NT2/D1 (cell line): ENCODE results near the gene COLQ.

Experiments used
- DNase-seq: peaks from one replicate; pipeline ENCODE4 v3.0.0-alpha.2; 2011; ENCODE audit warnings: low read depth, low spot score
- H3K27me3 ChIP-seq: 2 replicates; pipeline ENCODE4 v1.6.0; 2011; ENCODE audit warnings: mild to moderate bottlenecking; ENCODE audit not compliant: insufficient read length, insufficient read depth
- H3K36me3 ChIP-seq: 2 replicates; pipeline ENCODE4 v1.6.1; 2011; ENCODE audit warnings: mild to moderate bottlenecking, low read length, mixed read lengths; ENCODE audit not compliant: insufficient read depth, insufficient read length
- H3K4me1 ChIP-seq: 2 replicates; pipeline ENCODE4 v1.5.1; 2011; ENCODE audit not compliant: insufficient read depth, insufficient read length
- H3K4me3 ChIP-seq: 2 replicates; pipeline ENCODE4 v1.5.1; 2011; ENCODE audit warnings: low read depth; ENCODE audit not compliant: insufficient read length
- H3K9ac ChIP-seq: 2 replicates; pipeline ENCODE4 v1.6.0; 2011; ENCODE audit warnings: low read depth; ENCODE audit not compliant: insufficient read length
- H3K9me3 ChIP-seq: 2 replicates; pipeline ENCODE4 v1.5.1; 2011; ENCODE audit warnings: mild to moderate bottlenecking, low read length; ENCODE audit not compliant: insufficient read depth
- SUZ12 ChIP-seq: IDR thresholded peaks from 2 replicates; pipeline ENCODE4 v1.6.1; 2011; ENCODE audit not compliant: insufficient read length, insufficient read depth; ENCODE audit errors: extremely low read depth
- YY1 ChIP-seq: IDR thresholded peaks from 2 replicates; pipeline ENCODE4 v1.6.1; 2011; ENCODE audit not compliant: insufficient read length, insufficient read depth
- ZNF274 ChIP-seq: IDR thresholded peaks from 2 replicates; pipeline ENCODE4 v1.6.1; 2011; ENCODE audit warnings: mild to moderate bottlenecking, low read depth, low read length

COLQ gene

DNA sequence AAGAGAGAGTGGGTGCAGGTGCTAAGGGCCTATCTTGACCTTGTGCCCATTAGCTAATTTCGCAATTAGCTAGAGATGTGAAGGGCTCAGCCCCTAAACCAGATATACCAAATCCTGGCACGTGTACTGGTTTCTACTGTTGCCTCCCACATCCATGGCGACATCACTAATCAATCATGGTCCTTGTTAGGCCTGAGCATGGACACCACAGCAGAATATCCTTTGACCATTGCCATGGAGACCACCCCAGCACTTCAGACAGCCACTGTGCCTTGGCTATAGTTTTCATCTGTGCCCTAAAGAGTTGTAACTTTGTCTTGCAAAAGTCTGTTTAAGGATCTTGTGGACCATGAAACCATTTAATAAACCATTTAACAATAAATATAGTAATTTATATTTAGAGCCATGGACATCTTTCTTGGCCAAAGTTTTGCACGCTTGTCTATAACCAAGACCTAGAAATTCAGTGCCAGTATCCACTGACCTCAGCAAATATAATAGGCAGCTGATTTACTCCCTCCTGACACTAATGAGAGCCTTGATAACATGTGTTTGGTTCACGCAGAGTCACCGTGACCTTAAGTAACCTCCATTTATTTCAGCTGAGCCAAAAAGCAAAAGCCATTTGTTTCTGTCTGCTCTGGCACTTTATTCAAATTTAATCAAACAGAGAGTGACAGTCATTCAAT lies 43.4 kb downstream of the COLQ start:
- H3K27me3 ChIP-seq = no peaks in the 10 kb centered on the region
- no peak overlapping the region for H3K4me3 ChIP-seq
- no peaks in the 10 kb centered on the region for H3K4me1 ChIP-seq
- TF ChIP-seq YY1 = no peak
- TF ChIP-seq ZNF274 = no peak
- TF ChIP-seq SUZ12 = no peak
- no peaks in the 10 kb centered on the region for H3K36me3 ChIP-seq
- H3K9me3 ChIP-seq = no peaks in the 10 kb centered on the region
- DNase-seq = no peak
- no peak overlapping the region for H3K9ac ChIP-seq

DNA sequence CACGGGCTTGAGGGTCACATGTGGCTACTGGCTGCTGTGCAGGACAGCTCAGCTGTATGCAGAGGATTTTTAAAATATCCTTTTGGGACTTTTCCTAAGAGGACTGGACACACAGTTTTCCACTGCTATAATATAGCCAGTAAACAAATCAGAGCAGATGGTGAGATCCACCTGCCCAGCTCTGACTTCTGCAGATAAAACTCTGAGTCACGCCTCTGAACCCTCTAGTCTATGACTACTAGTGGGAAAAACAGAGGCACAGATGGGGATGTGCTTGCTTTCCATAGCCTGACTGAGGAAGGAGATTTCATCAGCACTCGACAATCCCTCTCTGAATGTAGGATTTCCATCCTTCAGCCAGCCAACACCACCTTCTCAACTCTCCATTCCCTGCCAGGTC lies 45.1 kb downstream of the COLQ start:
- Histone ChIP-seq H3K9ac (no peak overlapping the region), H3K4me1 (no peaks in the 10 kb centered on the region), H3K9me3 (no peaks in the 10 kb centered on the region), H3K36me3 (no peaks in the 10 kb centered on the region), H3K27me3 (no peaks in the 10 kb centered on the region), H3K4me3 (no peak overlapping the region)
- DNase-seq = no peak
- TF ChIP-seq SUZ12 (no peak), YY1 (no peak), ZNF274 (no peak)

DNA sequence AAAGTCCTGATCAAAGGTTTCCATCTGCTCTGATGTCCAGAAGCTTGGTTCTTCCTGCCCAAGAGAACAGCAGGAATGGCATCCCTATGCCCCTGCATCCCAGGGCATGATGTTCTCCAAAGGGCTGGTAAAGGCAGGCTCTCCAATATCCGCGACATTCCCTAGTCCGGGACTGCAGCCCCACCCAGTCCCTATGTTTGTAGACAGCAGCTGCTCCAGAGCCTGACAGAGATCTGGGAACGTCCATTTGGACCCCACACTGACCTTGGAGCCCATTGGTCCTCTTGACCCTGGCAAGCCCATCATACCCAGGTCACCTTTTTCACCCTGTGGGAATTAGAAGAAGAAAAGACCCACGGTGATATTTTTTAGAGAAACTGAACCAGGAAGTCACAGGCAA lies 46.3 kb downstream of the COLQ start:
- Histone ChIP-seq H3K4me3 (no peak overlapping the region), H3K4me1 (no peaks in the 10 kb centered on the region), H3K9ac (no peak overlapping the region), H3K9me3 (no peaks in the 10 kb centered on the region), H3K36me3 (no peaks in the 10 kb centered on the region), H3K27me3 (no peaks in the 10 kb centered on the region)
- no peak for DNase-seq
- TF ChIP-seq YY1 (no peak), ZNF274 (no peak), SUZ12 (no peak)

DNA sequence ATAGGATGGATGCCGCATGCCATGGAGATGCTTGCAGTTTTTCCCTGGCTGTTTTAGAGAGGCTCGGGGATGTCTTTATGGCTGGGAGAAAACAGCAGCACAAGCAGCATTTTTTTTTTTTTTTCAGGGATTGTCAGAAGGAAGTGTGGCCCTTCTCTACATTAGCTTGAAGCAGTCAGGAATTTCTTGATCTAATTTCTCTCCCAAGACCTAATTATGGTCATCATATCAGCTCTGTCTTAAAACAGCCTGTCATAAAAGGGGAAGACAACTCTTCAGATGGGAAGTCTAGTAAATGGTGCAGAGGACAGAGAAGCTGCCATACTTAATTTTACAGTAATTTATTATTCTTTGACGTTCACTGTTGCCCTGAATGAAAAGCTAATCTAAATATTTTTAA lies 49.6 kb downstream of the COLQ start:
- Histone ChIP-seq H3K4me3 (no peak overlapping the region), H3K9ac (no peak overlapping the region), H3K36me3 (no peaks in the 10 kb centered on the region), H3K9me3 (no peaks in the 10 kb centered on the region), H3K4me1 (no peaks in the 10 kb centered on the region), H3K27me3 (no peaks in the 10 kb centered on the region)
- no peak for DNase-seq
- TF ChIP-seq ZNF274 = no peak
- no peak for TF ChIP-seq YY1
- no peak for TF ChIP-seq SUZ12

DNA sequence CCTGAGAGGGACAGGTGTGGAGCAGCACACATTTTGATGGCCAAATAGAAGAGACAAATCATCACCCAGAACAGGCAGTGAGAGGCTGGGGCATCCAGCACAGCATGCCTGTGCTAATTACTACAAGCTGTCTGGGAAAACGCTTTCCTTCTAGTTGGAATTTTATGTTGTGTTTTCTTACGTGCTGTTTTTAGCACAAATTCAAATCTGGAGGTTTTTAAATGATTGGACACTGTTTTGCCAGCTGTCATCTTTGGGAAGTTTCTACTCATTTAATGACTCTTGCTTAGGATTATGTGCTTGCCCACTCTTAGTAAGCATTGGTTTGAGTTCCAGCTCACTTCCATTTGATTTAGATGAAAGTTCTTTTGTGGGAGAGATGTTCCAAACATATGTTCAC lies 50.7 kb downstream of the COLQ start:
- no peaks in the 10 kb centered on the region for H3K27me3 ChIP-seq
- no peak for TF ChIP-seq SUZ12
- TF ChIP-seq YY1 = no peak
- no peak for TF ChIP-seq ZNF274
- DNase-seq = no peak
- no peak overlapping the region for H3K4me3 ChIP-seq
- H3K36me3 ChIP-seq = no peaks in the 10 kb centered on the region
- no peak overlapping the region for H3K9ac ChIP-seq
- no peaks in the 10 kb centered on the region for H3K9me3 ChIP-seq
- no peaks in the 10 kb centered on the region for H3K4me1 ChIP-seq

DNA sequence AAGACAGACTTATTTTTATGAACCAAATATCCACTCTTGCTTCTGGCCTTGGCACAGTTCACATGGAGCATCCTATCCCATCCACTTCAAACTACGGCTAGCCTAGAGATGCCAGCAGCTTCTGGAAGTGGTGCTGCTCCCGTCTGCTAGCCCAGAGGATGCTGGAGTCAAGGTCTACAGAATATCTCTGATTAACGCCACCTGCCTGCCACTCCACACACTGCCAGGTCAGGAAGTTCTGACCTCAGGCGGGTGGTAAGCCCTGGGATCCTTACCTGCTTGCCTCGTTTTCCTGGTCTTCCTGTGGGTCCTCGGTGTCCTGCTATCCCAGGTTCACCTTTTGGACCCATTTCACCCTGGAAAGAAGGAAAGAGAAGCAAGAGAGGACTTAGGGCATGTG lies 51.2 kb downstream of the COLQ start:
- H3K36me3 ChIP-seq = no peaks in the 10 kb centered on the region
- no peaks in the 10 kb centered on the region for H3K9me3 ChIP-seq
- DNase-seq = no peak
- no peaks in the 10 kb centered on the region for H3K27me3 ChIP-seq
- H3K4me1 ChIP-seq = no peaks in the 10 kb centered on the region
- no peak overlapping the region for H3K9ac ChIP-seq
- no peak for TF ChIP-seq ZNF274
- TF ChIP-seq SUZ12 = no peak
- no peak for TF ChIP-seq YY1
- no peak overlapping the region for H3K4me3 ChIP-seq

DNA sequence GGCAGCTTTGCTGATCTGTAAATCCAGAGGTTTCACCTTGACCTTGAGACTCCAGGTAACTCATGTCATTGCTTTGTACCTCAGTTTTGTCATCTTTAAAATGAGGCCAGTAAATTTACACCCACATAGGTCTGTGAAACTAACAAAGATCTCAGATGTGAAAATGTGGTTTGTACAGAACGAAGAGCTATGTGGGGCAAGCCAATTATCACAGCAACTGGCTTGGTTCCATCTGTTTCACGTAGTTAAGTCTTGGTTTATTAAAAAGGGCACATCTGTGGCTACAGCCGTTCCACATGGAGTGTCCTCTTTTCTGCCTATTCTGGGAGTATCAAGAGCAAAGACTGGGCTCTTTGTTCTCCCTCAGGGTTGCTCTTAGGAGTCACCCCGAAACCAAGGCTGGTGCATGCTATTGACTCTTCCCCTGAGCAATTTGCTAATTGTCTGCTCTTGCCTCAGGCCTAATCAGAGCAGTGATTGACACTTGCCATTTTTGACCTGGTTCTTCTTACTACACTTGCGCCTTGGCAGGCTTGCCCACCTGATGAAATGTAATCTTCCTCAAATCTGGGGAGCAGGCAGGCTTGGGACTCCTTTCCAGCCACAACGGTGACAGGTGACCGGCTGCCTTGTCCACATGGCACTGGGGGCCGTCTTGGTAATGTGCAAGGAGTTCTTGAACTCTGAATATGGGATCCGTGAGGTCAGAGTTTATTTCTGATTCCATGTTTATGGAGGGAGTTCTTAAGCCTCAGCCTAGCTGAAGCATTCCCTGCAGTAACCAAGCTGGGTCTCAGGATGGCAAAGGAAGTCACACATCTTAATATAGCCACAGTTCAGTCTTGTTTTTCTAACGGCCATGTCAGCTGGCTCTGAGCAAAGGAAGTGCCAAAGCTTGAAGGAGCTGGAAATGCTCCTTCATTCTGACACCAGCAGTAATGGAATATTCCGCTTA lies 54.0 kb downstream of the COLQ start:
- H3K9ac ChIP-seq = no peak overlapping the region
- no peaks in the 10 kb centered on the region for H3K4me1 ChIP-seq
- H3K4me3 ChIP-seq = no peak overlapping the region
- no peak for DNase-seq
- no peak for TF ChIP-seq SUZ12
- TF ChIP-seq YY1 = no peak
- no peak for TF ChIP-seq ZNF274
- no peaks in the 10 kb centered on the region for H3K36me3 ChIP-seq
- no peaks in the 10 kb centered on the region for H3K27me3 ChIP-seq
- H3K9me3 ChIP-seq = no peaks in the 10 kb centered on the region
